G401 (cell line): ENCODE results near the gene SELENOM. TPM values are rescaled to one million over a fixed set of nuclear protein-coding genes. Genes with fewer than 3 reads are reported as not detected.

ENCODE experiments used
- DNase-seq: peaks from one replicate; pipeline ENCODE4 v3.0.0-alpha.2; 2015; ENCODE audit warnings: low spot score
- in situ Hi-C: cut with HindIII; loops from 2 replicates; pipeline ENCODE4 v1.10.0; 2016; ENCODE audit warnings: low sequenced_read_pairs, mixed read lengths
- total RNA-seq: library from RNA; depleted of rRNA; stranded (reverse); fragments of >200 nt; shearing (Covaris generic); gene quantifications from 2 replicates; pipeline ENCODE4 v1.2.3, GENCODE V29; 2014

SELENOM gene
- total RNA-seq, 1 experiment from 2014 or later, result 55.1 TPM

GRCh38 chr22:31136155-31136554, 28.8 kb upstream of the SELENOM start:
- DNase-seq, result no peak
- in situ Hi-C loops, result no loop called here

GRCh38 chr22:31135706-31136105, 28.3 kb upstream of the SELENOM start:
- in situ Hi-C loops, result no loop called here

GRCh38 chr22:31134688-31135087, 27.3 kb upstream of the SELENOM start:
- in situ Hi-C loops, result no loop called here
- no peak for DNase-seq

More at GRCh38 chr22:31135706-31136105, 28.3 kb upstream of the SELENOM start:
- no peak for DNase-seq

- in situ Hi-C loops, result no loop called here
- no peak for DNase-seq
Observed at GRCh38 chr22:31133911-31134310, 26.5 kb upstream of the SELENOM start.

GRCh38 chr22:31130873-31131272, 23.5 kb upstream of the SELENOM start:
- in situ Hi-C loops, result no loop called here
- DNase-seq, result no peak

- DNase-seq, result peak; percentile 52
- in situ Hi-C loops, result no loop called here
Observed at GRCh38 chr22:31128156-31128555, 20.8 kb upstream of the SELENOM start.

GRCh38 chr22:31127181-31127772, 19.9 kb upstream of the SELENOM start:
- no peak for DNase-seq
- in situ Hi-C loops, result no loop called here

- in situ Hi-C loops, result no loop called here
- DNase-seq, result no peak
Observed at GRCh38 chr22:31126869-31127175, 19.5 kb upstream of the SELENOM start.

GRCh38 chr22:31126128-31126868, 18.9 kb upstream of the SELENOM start:
- in situ Hi-C loops, result no loop called here

GRCh38 chr22:31125521-31126117, 18.3 kb upstream of the SELENOM start:
- no peak for DNase-seq
- in situ Hi-C loops, result no loop called here

More at GRCh38 chr22:31126128-31126868, 18.9 kb upstream of the SELENOM start:
- no peak for DNase-seq

- in situ Hi-C loops, result no loop called here
Observed at GRCh38 chr22:31124811-31125465, 17.6 kb upstream of the SELENOM start.

GRCh38 chr22:31124290-31124689, 16.9 kb upstream of the SELENOM start:
- in situ Hi-C loops, result no loop called here
- DNase-seq, result peak; percentile 29

More at GRCh38 chr22:31124811-31125465, 17.6 kb upstream of the SELENOM start:
- peak; percentile 29 for DNase-seq

GRCh38 chr22:31123292-31123602, 15.9 kb upstream of the SELENOM start:
- in situ Hi-C loops, result no loop called here

GRCh38 chr22:31122532-31123291, 15.3 kb upstream of the SELENOM start, which contains the start of gene INPP5J:
TSS of gene INPP5J (plus strand) at chr22:31122966. CDS start at chr22:31123015, 49 bp downstream.
- DNase-seq, result peak; percentile 93
- in situ Hi-C loops, result no loop called here

More at GRCh38 chr22:31123292-31123602, 15.9 kb upstream of the SELENOM start:
- DNase-seq, result no peak

GRCh38 chr22:31122196-31122531, 14.8 kb upstream of the SELENOM start:
- no peak for DNase-seq
- in situ Hi-C loops, result no loop called here

- in situ Hi-C loops, result no loop called here
- no peak for DNase-seq
Observed at GRCh38 chr22:31121403-31121802, 14.0 kb upstream of the SELENOM start.

- no peak for DNase-seq
- in situ Hi-C loops, result no loop called here
Observed at GRCh38 chr22:31120642-31121041, 13.3 kb upstream of the SELENOM start.

- DNase-seq, result no peak
- in situ Hi-C loops, result no loop called here
Observed at GRCh38 chr22:31120230-31120629, 12.9 kb upstream of the SELENOM start.

- in situ Hi-C loops, result loop anchor here (5.0 kb wide), 1 partner anchor 53 kb away; no protein-coding TSS in a partner anchor
- DNase-seq, result no peak
Observed at GRCh38 chr22:31119026-31119717, 11.8 kb upstream of the SELENOM start.
